Body of pancreas (tissue), 4 donors: ENCODE measurements around the gene ARHGAP6. TPM values are rescaled to one million over a fixed set of nuclear protein-coding genes. Genes with fewer than 3 reads are reported as not detected.

Experiments
- ATAC-seq: fragments of 150-250 bp; one replicate; pipeline ENCODE4 v1.9.1; 2016
- DNase-seq, 4 donors: peaks; one replicate each; pipeline ENCODE4 v3.0.0-alpha.2; 2019
- H3K27ac ChIP-seq, 4 donors: fragments of 200-600 bp; sonication (generic); 1 replicate in 3 of 4; 2 replicates in 1 of 4; pipeline versions ENCODE4 v1.5.1 to v1.6.1; 2016 to 2019; ENCODE audit warnings: mild to moderate bottlenecking in 1 of 4, mixed read lengths in 1 of 4, moderate library complexity in 1 of 4
- H3K27me3 ChIP-seq, 2 donors: fragments of 200-600 bp; sonication (generic); one replicate each; pipeline ENCODE4 v1.6.0; 2016; ENCODE audit warnings: mild to moderate bottlenecking in 1 of 2
- H3K36me3 ChIP-seq, 2 donors: fragments of 200-600 bp; sonication (generic); replicated peaks in 1 of 2; 2 replicates each; pipeline ENCODE4 v1.5.1; 2016; ENCODE audit warnings: low read depth in 2 of 2; ENCODE audit not compliant: insufficient read depth in 1 of 2
- H3K4me1 ChIP-seq: fragments of 200-600 bp; sonication (generic); one replicate; pipeline ENCODE4 v1.6.0; 2016
- H3K4me3 ChIP-seq, 2 donors: fragments of 200-600 bp; sonication (generic); 1 replicate in 1 of 2; 2 replicates in 1 of 2; pipeline ENCODE4 v1.5.1; 2016 to 2019
- H3K9me3 ChIP-seq, 3 donors: fragments of 200-600 bp; sonication (generic); 1 replicate in 2 of 3; 2 replicates in 1 of 3; pipeline ENCODE4 v1.5.1; 2016
- CTCF ChIP-seq, 7 experiments: fragments of 450-650 bp in 4 of 7; fragments of 200-600 bp in 3 of 7; sonication (generic) in 3 of 7; IDR thresholded peaks; one replicate each; pipeline ENCODE4 v1.5.1; 2016 to 2019; ENCODE audit warnings: antibody characterized with exemption in 7 of 7
- POLR2A ChIP-seq, 3 donors: fragments of 450-650 bp; IDR thresholded peaks; one replicate each; pipeline ENCODE4 v1.6.1; 2016; ENCODE audit warnings: antibody characterized with exemption in 3 of 3, mild to moderate bottlenecking in 2 of 3
- WGBS, 2 donors: methylation state at CpG; one replicate each; pipeline ENCODE4 v1.1.5; 2017; 5-methylcytosine and 5-hydroxymethylcytosine counted together
- intact Hi-C: fragments of 100-400 bp; cut with DNase I; formaldehyde crosslinking; loops from one replicate; pipeline ENCODE4 v1.15.1; 2023
- total RNA-seq, 2 donors: library from RNA; depleted of rRNA; stranded (reverse); fragments of >200 nt; gene quantifications; one replicate each; pipeline ENCODE4 v1.1.0, GENCODE V29; 2016

The ARHGAP6 gene
- total RNA-seq, 2 donors from 2014 or later: 2.3 to 10.9 TPM

- Histone ChIP-seq H3K4me3 (no peak overlapping the region), H3K4me1 (no peaks in the 10 kb centered on the region), H3K27me3 (no peaks in the 10 kb centered on the region), H3K27ac (no peak overlapping the region), H3K9me3 (no peaks in the 10 kb centered on the region), H3K36me3 (no peaks in the 10 kb centered on the region)
- WGBS, 2 donors: 58 to 62% methylated on average over 6 to 7 of the region's 11 CpGs
- TF ChIP-seq POLR2A (IDR thresholded peaks at IDR 0.05): no peak
- no peak for TF ChIP-seq CTCF (IDR thresholded peaks at IDR 0.05)
- intact Hi-C loops: no loop called here
- ATAC-seq (peak; percentile 15), DNase-seq (peak; percentile 13 to 29 (median 18))
Measured at GRCh38 chrX:11351375-11352295, 314.1 kb downstream of the ARHGAP6 start.

- 67 to 73% methylated on average over 2 of the region's 2 CpGs for WGBS, 2 donors
- no peaks in the 10 kb centered on the region for H3K4me1 ChIP-seq
- H3K4me3 ChIP-seq: no peak overlapping the region
- H3K9me3 ChIP-seq: no peaks in the 10 kb centered on the region
- DNase-seq (no peak), ATAC-seq (no peak)
- H3K27me3 ChIP-seq: no peaks in the 10 kb centered on the region
- no peak for TF ChIP-seq CTCF (IDR thresholded peaks at IDR 0.05)
- no peak for TF ChIP-seq POLR2A (IDR thresholded peaks at IDR 0.05)
- no peaks in the 10 kb centered on the region for H3K36me3 ChIP-seq
- no peak overlapping the region for H3K27ac ChIP-seq
- intact Hi-C loops: no loop called here
Measured at GRCh38 chrX:11349661-11350337, 315.9 kb downstream of the ARHGAP6 start.

- Histone ChIP-seq H3K4me1 (no peaks in the 10 kb centered on the region), H3K36me3 (no peaks in the 10 kb centered on the region), H3K4me3 (no peak overlapping the region), H3K27me3 (no peaks in the 10 kb centered on the region), H3K9me3 (no peaks in the 10 kb centered on the region), H3K27ac (no peak overlapping the region)
- DNase-seq (no peak), ATAC-seq (no peak)
- WGBS, 2 donors: 86% methylated on average over 1 of the region's 1 CpG
- intact Hi-C loops: no loop called here
- TF ChIP-seq POLR2A (IDR thresholded peaks at IDR 0.05): no peak
- no peak for TF ChIP-seq CTCF (IDR thresholded peaks at IDR 0.05)
Measured at GRCh38 chrX:11349020-11349419, 316.7 kb downstream of the ARHGAP6 start.

GRCh38 chrX:11347300-11347699 is 318.4 kb downstream of the ARHGAP6 start:
- no peak overlapping the region for H3K27ac ChIP-seq
- TF ChIP-seq CTCF (IDR thresholded peaks at IDR 0.05) (no peak), POLR2A (IDR thresholded peaks at IDR 0.05) (no peak)
- H3K36me3 ChIP-seq: no peaks in the 10 kb centered on the region
- H3K4me3 ChIP-seq: no peak overlapping the region
- H3K9me3 ChIP-seq: no peaks in the 10 kb centered on the region
- WGBS, 2 donors: 51 to 57% methylated on average over 3 of the region's 3 CpGs
- no peaks in the 10 kb centered on the region for H3K4me1 ChIP-seq
- DNase-seq (no peak), ATAC-seq (no peak)
- no peaks in the 10 kb centered on the region for H3K27me3 ChIP-seq
- intact Hi-C loops: no loop called here
